K562 (cell line): ENCODE measurements around the gene PAIP2. TPM values are rescaled to one million over a fixed set of nuclear protein-coding genes. Genes with fewer than 3 reads are reported as not detected.

Experiments used
- BRF1 ChIP-seq: IDR thresholded peaks from 3 replicates; pipeline ENCODE4 v1.6.1; 2011; ENCODE audit warnings: borderline replicate concordance, mild to moderate bottlenecking; ENCODE audit not compliant: insufficient read length; ENCODE audit errors: extremely low read depth
- CBFB ChIP-seq: sonication (generic); formaldehyde crosslinking; IDR thresholded peaks from 2 replicates; pipeline ENCODE4 v1.4.0; 2020; ENCODE audit warnings: mild to moderate bottlenecking, missing genetic modification reagents
- DNMT1 ChIP-seq: fragments of 450-650 bp; IDR thresholded peaks from 2 replicates; pipeline ENCODE4 v1.6.1; 2016; ENCODE audit warnings: antibody characterized with exemption, mild to moderate bottlenecking
- GATAD2A ChIP-seq: fragments of 450-650 bp; IDR thresholded peaks from 2 replicates; pipeline ENCODE4 v1.6.1; 2017
- HOXB6 ChIP-seq: fragments of 250-450 bp; sonication (Bioruptor Pico); IDR thresholded peaks from 2 replicates; pipeline ENCODE4 v1.5.1; 2022; ENCODE audit warnings: mild to moderate bottlenecking, borderline replicate concordance
- HSF4 ChIP-seq: fragments of 250-450 bp; sonication (Bioruptor Pico); IDR thresholded peaks from 2 replicates; pipeline ENCODE4 v2.1.2; 2022; ENCODE audit warnings: mild to moderate bottlenecking, moderate library complexity, borderline replicate concordance
- MCM7 ChIP-seq, 2 experiments: fragments of 450-650 bp; IDR thresholded peaks; 2 replicates each; pipeline ENCODE4 v1.6.1; 2016 to 2018
- MEIS2 ChIP-seq: fragments of 450-650 bp; IDR thresholded peaks from 2 replicates; pipeline ENCODE4 v1.6.1; 2014; ENCODE audit warnings: mild to moderate bottlenecking; ENCODE audit not compliant: partially characterized antibody
- NR2C1 ChIP-seq, 2 experiments: fragments of 450-650 bp; IDR thresholded peaks; 2 replicates each; pipeline ENCODE4 v1.6.1; 2017; ENCODE audit warnings: mild to moderate bottlenecking in 2 of 2, antibody characterized with exemption in 1 of 2, inconsistent platforms in 1 of 2, missing compliant biosample characterization in 1 of 2, missing genetic modification characterization in 1 of 2
- PCBP1 ChIP-seq: fragments of 200-400 bp; formaldehyde crosslinking; IDR thresholded peaks from 2 replicates; pipeline ENCODE4 v1.6.1; 2018; ENCODE audit warnings: mild to moderate bottlenecking, low read depth, low read length; ENCODE audit not compliant: poor library complexity, severe bottlenecking
- PHTF2 ChIP-seq: fragments of 250-450 bp; sonication (Bioruptor Pico); IDR thresholded peaks from 2 replicates; pipeline ENCODE4 v1.5.0; 2021; ENCODE audit warnings: mild to moderate bottlenecking
- POLR2AphosphoS5 ChIP-seq: IDR thresholded peaks from 2 replicates; pipeline ENCODE4 v1.6.1; 2011; ENCODE audit warnings: mild to moderate bottlenecking, low read depth, low read length, moderate library complexity; ENCODE audit not compliant: control insufficient read depth, insufficient read depth
- RFX1 ChIP-seq: fragments of 450-650 bp; IDR thresholded peaks from 2 replicates; pipeline ENCODE4 v1.6.1; 2016; ENCODE audit warnings: mild to moderate bottlenecking, moderate library complexity
- SP2 ChIP-seq: IDR thresholded peaks from 2 replicates; pipeline ENCODE4 v1.6.1; 2011; ENCODE audit warnings: mild to moderate bottlenecking, low read depth, low read length, moderate library complexity; ENCODE audit not compliant: poor library complexity, severe bottlenecking; ENCODE audit errors: extremely low read depth
- TOE1 ChIP-seq, 2 experiments: fragments of 450-650 bp in 1 of 2; sonication (generic) in 1 of 2; formaldehyde crosslinking in 1 of 2; IDR thresholded peaks; 2 replicates each; pipeline versions ENCODE4 v1.7.1 to v1.8.0; 2016 to 2022; ENCODE audit warnings: borderline replicate concordance in 2 of 2, mild to moderate bottlenecking in 2 of 2, antibody characterized with exemption in 1 of 2, inconsistent platforms in 1 of 2, low read depth in 1 of 2, missing genetic modification reagents in 1 of 2, moderate library complexity in 1 of 2
- XRCC4 ChIP-seq: IDR thresholded peaks from one replicate; pipeline ENCODE4 v1.6.1; 2011; ENCODE audit not compliant: insufficient read depth, insufficient read length; ENCODE audit errors: extremely low read depth
- ZNF77 ChIP-seq: fragments of 250-450 bp; sonication (Bioruptor Pico); IDR thresholded peaks from 2 replicates; pipeline ENCODE4 v1.5.0; 2020
- ZSCAN32 ChIP-seq: fragments of 450-650 bp; formaldehyde crosslinking; IDR thresholded peaks from 2 replicates; pipeline ENCODE4 v1.4.0; 2020; ENCODE audit warnings: mild to moderate bottlenecking, moderate library complexity
- polyA plus RNA-seq, 8 experiments: library from polyadenylated mRNA; depleted of rRNA in 4 of 8; stranded (reverse) in 5 of 8; unstranded in 3 of 8; fragments of >200 nt; fragmentation: Nextera tagmentation in 2 of 8; fragmentation: Illumina TruSeq in 1 of 8; extraction: Ambion mirVana in 2 of 8; extraction: Trizol in 1 of 8; gene quantifications; 2 replicates each; pipeline versions ENCODE4 v1.2.1 to v1.2.3, GENCODE V29; 2011 to 2014; ENCODE audit warnings: inconsistent platforms in 1 of 8, missing spikeins in 1 of 8
- total RNA-seq, 7 experiments: library from RNA; depleted of rRNA in 6 of 7; stranded (reverse); fragments of >200 nt in 6 of 7; fragmentation: Illumina TruSeq in 2 of 7; extraction: Trizol in 2 of 7; gene quantifications; 2 replicates each; pipeline versions ENCODE4 v1.2.1 to v1.2.3, GENCODE V29; 2011 to 2021; ENCODE audit warnings: low replicate concordance in 1 of 7
- TF ChIP-seq, protein P1 (sequence below): fragments of 250-450 bp; sonication (Bioruptor Pico); IDR thresholded peaks from 2 replicates; pipeline ENCODE4 v1.4.0; 2020
- TF ChIP-seq, protein P2 (sequence below): fragments of 450-650 bp; formaldehyde crosslinking; IDR thresholded peaks from 2 replicates; pipeline ENCODE4 v1.4.0; 2020; ENCODE audit warnings: mild to moderate bottlenecking, moderate library complexity
- TF ChIP-seq, protein P3 (sequence below): fragments of 450-650 bp; formaldehyde crosslinking; IDR thresholded peaks from 2 replicates; pipeline ENCODE4 v1.4.0; 2020; ENCODE audit warnings: mild to moderate bottlenecking, moderate library complexity
- TF ChIP-seq, protein P4 (sequence below): fragments of 250-450 bp; sonication (Bioruptor Pico); IDR thresholded peaks from 2 replicates; pipeline ENCODE4 v1.5.0; 2022; ENCODE audit warnings: mild to moderate bottlenecking

Gene PAIP2
- total and polyA plus RNA-seq, 9 of the 15 experiments (the other 6 are each of a cell fraction or from before 2014, with no cell fraction given): 78.3 to 187 (median 128) TPM

DNA sequence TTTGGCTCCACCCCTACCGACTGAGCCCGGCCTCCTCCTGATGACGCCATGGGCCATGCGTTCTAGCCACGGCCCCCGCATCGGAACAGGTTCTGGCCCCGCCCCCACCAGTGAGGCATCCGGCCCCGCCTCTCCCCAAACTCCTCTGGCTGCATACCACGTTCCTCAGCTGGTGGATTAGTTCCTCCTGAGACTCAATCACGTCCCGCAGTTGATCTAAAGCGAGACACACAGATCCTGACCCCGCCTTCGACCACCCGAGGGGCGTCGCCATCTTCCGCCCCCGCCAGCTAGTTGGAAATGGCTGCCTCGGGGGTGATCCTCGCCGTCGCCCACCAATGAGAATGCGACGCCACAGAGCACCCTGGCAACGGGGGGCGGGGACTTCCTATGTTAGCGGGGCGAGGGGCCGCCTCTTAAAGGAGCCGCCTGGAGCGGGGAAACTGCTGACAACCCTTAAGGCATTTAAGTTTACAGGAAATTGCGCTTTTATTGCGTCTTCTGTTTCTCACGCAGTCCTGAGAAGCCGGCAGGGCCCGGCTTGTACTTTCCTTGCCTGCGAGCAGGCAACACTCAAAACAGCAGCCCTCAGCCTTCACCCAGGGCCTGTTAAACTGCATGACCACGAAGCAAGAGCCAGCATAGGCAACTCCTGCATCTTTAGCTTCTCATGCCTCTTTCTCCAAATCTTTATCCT, 62.3 kb downstream of the PAIP2 start, which contains the start of gene SPATA24 (continued):
- TF ChIP-seq BRF1 (no peak), CBFB (CRISPR knock-in tag) (no peak), TOE1 (IDR thresholded peaks at IDR 0.05; ENCODE audit: borderline replicate concordance) (peak; percentile 85), TOE1 (CRISPR knock-in tag; IDR thresholded peaks at IDR 0.05; ENCODE audit: borderline replicate concordance, low read depth) (no peak), MEIS2 (no peak), RFX1 (peak; percentile 97), NR2C1 (IDR thresholded peaks at IDR 0.05) (no peak), NR2C1 (tag; IDR thresholded peaks at IDR 0.05) (peak; percentile 23; the same call in 1 of the 2 replicates), PCBP1 (no peak), ZSCAN32 (CRISPR knock-in tag) (no peak), XRCC4 (no peak), SP2 (no peak), POLR2AphosphoS5 (peak; percentile 27; the same call in 1 of the 2 replicates), DNMT1 (no peak), ZNF77 (CRISPR knock-in tag) (no peak), GATAD2A (no peak), HOXB6 (CRISPR knock-in tag) (no peak), MCM7 (IDR thresholded peaks at IDR 0.05) (no peak), HSF4 (CRISPR knock-in tag) (no peak), PHTF2 (no peak)
- TF ChIP-seq, protein P1, sequence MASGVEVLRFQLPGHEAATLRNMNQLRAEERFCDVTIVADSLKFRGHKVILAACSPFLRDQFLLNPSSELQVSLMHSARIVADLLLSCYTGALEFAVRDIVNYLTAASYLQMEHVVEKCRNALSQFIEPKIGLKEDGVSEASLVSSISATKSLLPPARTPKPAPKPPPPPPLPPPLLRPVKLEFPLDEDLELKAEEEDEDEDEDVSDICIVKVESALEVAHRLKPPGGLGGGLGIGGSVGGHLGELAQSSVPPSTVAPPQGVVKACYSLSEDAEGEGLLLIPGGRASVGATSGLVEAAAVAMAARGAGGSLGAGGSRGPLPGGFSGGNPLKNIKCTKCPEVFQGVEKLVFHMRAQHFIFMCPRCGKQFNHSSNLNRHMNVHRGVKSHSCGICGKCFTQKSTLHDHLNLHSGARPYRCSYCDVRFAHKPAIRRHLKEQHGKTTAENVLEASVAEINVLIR: peak; percentile 80
- TF ChIP-seq, protein P2, sequence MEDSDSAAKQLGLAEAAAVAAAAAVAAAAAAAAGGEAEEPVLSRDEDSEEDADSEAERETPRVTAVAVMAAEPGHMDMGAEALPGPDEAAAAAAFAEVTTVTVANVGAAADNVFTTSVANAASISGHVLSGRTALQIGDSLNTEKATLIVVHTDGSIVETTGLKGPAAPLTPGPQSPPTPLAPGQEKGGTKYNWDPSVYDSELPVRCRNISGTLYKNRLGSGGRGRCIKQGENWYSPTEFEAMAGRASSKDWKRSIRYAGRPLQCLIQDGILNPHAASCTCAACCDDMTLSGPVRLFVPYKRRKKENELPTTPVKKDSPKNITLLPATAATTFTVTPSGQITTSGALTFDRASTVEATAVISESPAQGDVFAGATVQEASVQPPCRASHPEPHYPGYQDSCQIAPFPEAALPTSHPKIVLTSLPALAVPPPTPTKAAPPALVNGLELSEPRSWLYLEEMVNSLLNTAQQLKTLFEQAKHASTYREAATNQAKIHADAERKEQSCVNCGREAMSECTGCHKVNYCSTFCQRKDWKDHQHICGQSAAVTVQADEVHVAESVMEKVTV (CRISPR knock-in tag): no peak
- TF ChIP-seq, protein P3, sequence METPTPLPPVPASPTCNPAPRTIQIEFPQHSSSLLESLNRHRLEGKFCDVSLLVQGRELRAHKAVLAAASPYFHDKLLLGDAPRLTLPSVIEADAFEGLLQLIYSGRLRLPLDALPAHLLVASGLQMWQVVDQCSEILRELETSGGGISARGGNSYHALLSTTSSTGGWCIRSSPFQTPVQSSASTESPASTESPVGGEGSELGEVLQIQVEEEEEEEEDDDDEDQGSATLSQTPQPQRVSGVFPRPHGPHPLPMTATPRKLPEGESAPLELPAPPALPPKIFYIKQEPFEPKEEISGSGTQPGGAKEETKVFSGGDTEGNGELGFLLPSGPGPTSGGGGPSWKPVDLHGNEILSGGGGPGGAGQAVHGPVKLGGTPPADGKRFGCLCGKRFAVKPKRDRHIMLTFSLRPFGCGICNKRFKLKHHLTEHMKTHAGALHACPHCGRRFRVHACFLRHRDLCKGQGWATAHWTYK (CRISPR knock-in tag): 0 out of 2 replicates have a peak, but pooled peaks have one; percentile 39
- TF ChIP-seq, protein P4, sequence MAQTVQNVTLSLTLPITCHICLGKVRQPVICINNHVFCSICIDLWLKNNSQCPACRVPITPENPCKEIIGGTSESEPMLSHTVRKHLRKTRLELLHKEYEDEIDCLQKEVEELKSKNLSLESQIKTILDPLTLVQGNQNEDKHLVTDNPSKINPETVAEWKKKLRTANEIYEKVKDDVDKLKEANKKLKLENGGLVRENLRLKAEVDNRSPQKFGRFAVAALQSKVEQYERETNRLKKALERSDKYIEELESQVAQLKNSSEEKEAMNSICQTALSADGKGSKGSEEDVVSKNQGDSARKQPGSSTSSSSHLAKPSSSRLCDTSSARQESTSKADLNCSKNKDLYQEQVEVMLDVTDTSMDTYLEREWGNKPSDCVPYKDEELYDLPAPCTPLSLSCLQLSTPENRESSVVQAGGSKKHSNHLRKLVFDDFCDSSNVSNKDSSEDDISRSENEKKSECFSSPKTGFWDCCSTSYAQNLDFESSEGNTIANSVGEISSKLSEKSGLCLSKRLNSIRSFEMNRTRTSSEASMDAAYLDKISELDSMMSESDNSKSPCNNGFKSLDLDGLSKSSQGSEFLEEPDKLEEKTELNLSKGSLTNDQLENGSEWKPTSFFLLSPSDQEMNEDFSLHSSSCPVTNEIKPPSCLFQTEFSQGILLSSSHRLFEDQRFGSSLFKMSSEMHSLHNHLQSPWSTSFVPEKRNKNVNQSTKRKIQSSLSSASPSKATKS (CRISPR knock-in tag): no peak
